ENCODE data around the gene IFNG.

The IFNG gene

GRCh38 chr12:68199127-68199526 is 39.6 kb upstream of the IFNG start:
- H3K4me3 ChIP-seq (ENCODE audit: low read depth, low read length) = no peak overlapping the region
- TF ChIP-seq MYC (IDR thresholded peaks at IDR 0.05; ENCODE audit: low read depth, low read length) (no peak), MAX (IDR thresholded peaks at IDR 0.05; ENCODE audit: low read depth, low read length) (no peak), CTCF (IDR thresholded peaks at IDR 0.05; ENCODE audit: low read depth, low read length) (no peak), POLR2A (IDR thresholded peaks at IDR 0.05; ENCODE audit: extremely low read depth, insufficient read length) (no peak)
- DNase-seq (ENCODE audit: low read depth) = no peak

GRCh38 chr12:68198507-68199086 is 39.1 kb upstream of the IFNG start:
- no peak for TF ChIP-seq MYC (IDR thresholded peaks at IDR 0.05; ENCODE audit: low read depth, low read length)
- no peak for TF ChIP-seq POLR2A (IDR thresholded peaks at IDR 0.05; ENCODE audit: extremely low read depth, insufficient read length)
- TF ChIP-seq CTCF (IDR thresholded peaks at IDR 0.05; ENCODE audit: low read depth, low read length) = no peak
- no peak for TF ChIP-seq MAX (IDR thresholded peaks at IDR 0.05; ENCODE audit: low read depth, low read length)
- no peak for DNase-seq (ENCODE audit: low read depth)

GRCh38 chr12:68190301-68190700 is 30.8 kb upstream of the IFNG start:
- DNase-seq (ENCODE audit: low read depth) = no peak
- TF ChIP-seq MAX (IDR thresholded peaks at IDR 0.05; ENCODE audit: low read depth, low read length) (no peak), CTCF (IDR thresholded peaks at IDR 0.05; ENCODE audit: low read depth, low read length) (no peak), POLR2A (IDR thresholded peaks at IDR 0.05; ENCODE audit: extremely low read depth, insufficient read length) (no peak), MYC (IDR thresholded peaks at IDR 0.05; ENCODE audit: low read depth, low read length) (no peak)
- H3K4me3 ChIP-seq (ENCODE audit: low read depth, low read length) = no peak overlapping the region

More at GRCh38 chr12:68198507-68199086, 39.1 kb upstream of the IFNG start:
- H3K4me3 ChIP-seq (ENCODE audit: low read depth, low read length) = no peak overlapping the region

GRCh38 chr12:68189821-68190242 is 30.3 kb upstream of the IFNG start:
- DNase-seq (ENCODE audit: low read depth) = peak; percentile 28
- TF ChIP-seq CTCF (IDR thresholded peaks at IDR 0.05; ENCODE audit: low read depth, low read length) (no peak), POLR2A (IDR thresholded peaks at IDR 0.05; ENCODE audit: extremely low read depth, insufficient read length) (no peak), MAX (IDR thresholded peaks at IDR 0.05; ENCODE audit: low read depth, low read length) (no peak)
- no peak overlapping the region for H3K4me3 ChIP-seq (ENCODE audit: low read depth, low read length)

- H3K4me3 ChIP-seq (ENCODE audit: low read depth, low read length) = no peak overlapping the region
- peak; percentile 54 for DNase-seq (ENCODE audit: low read depth)
- TF ChIP-seq POLR2A (IDR thresholded peaks at IDR 0.05; ENCODE audit: extremely low read depth, insufficient read length) (no peak), MYC (IDR thresholded peaks at IDR 0.05; ENCODE audit: low read depth, low read length) (no peak), MAX (IDR thresholded peaks at IDR 0.05; ENCODE audit: low read depth, low read length) (no peak)
These were observed 26.1 kb upstream of the IFNG start for GRCh38 chr12:68185598-68185997.

GRCh38 chr12:68180792-68181744 is 21.5 kb upstream of the IFNG start:
- DNase-seq (ENCODE audit: low read depth) = peak; percentile 14
- TF ChIP-seq POLR2A (IDR thresholded peaks at IDR 0.05; ENCODE audit: extremely low read depth, insufficient read length) (no peak), MAX (IDR thresholded peaks at IDR 0.05; ENCODE audit: low read depth, low read length) (no peak), CTCF (IDR thresholded peaks at IDR 0.05; ENCODE audit: low read depth, low read length) (no peak), MYC (IDR thresholded peaks at IDR 0.05; ENCODE audit: low read depth, low read length) (no peak)
- no peak overlapping the region for H3K4me3 ChIP-seq (ENCODE audit: low read depth, low read length)
